ENCODE measurements around the gene SLCO3A1. TPM values are rescaled to one million over a fixed set of nuclear protein-coding genes. Genes with fewer than 3 reads are reported as not detected.

Gene SLCO3A1
- total RNA-seq, 2 experiments from 2014 or later, result 29.5 to 30.4 TPM

GRCh38 chr15:92001307-92001706 is 147.8 kb downstream of the SLCO3A1 start:
- H3K4me1 ChIP-seq (ENCODE audit: insufficient read depth, low read length), result peaks cover 17% of the 10 kb centered on the region
- Mint-ChIP-seq H3K4me3 (no peak overlapping the region), H3K36me3 (ENCODE audit: low read depth) (no peaks in the 10 kb centered on the region), H3K27ac (no peak overlapping the region), H3K9me3 (no peaks in the 10 kb centered on the region), H3K4me1 (ENCODE audit: low read depth) (peaks cover 43% of the 10 kb centered on the region), H3K27me3 (no peaks in the 10 kb centered on the region)
- DNase-seq, result no peak
- H3K27me3 ChIP-seq (ENCODE audit: control insufficient read depth in 1 of 2, insufficient read depth in 2 of 2, low read length in 2 of 2), result no peaks in the 10 kb centered on the region
- no peak overlapping the region for H3K27ac ChIP-seq (ENCODE audit: low read depth in 1 of 2, low read length in 2 of 2)
- POLR2A ChIA-PET, result no interaction called here
- intact Hi-C loops (cut with DNase I, micrococcal nuclease), result no loop called here
- TF ChIP-seq, protein P1, sequence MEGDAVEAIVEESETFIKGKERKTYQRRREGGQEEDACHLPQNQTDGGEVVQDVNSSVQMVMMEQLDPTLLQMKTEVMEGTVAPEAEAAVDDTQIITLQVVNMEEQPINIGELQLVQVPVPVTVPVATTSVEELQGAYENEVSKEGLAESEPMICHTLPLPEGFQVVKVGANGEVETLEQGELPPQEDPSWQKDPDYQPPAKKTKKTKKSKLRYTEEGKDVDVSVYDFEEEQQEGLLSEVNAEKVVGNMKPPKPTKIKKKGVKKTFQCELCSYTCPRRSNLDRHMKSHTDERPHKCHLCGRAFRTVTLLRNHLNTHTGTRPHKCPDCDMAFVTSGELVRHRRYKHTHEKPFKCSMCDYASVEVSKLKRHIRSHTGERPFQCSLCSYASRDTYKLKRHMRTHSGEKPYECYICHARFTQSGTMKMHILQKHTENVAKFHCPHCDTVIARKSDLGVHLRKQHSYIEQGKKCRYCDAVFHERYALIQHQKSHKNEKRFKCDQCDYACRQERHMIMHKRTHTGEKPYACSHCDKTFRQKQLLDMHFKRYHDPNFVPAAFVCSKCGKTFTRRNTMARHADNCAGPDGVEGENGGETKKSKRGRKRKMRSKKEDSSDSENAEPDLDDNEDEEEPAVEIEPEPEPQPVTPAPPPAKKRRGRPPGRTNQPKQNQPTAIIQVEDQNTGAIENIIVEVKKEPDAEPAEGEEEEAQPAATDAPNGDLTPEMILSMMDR (IDR thresholded peaks at IDR 0.05), result no peak
- no peaks in the 10 kb centered on the region for H3K36me3 ChIP-seq (ENCODE audit: insufficient read depth, low read length)
- no peak overlapping the region for H3K4me3 ChIP-seq (ENCODE audit: low read length)
- no peak for ATAC-seq (ENCODE audit: poor library complexity)
- CTCF ChIA-PET, result no interaction called here
- no peaks in the 10 kb centered on the region for H3K9me3 ChIP-seq (ENCODE audit: control insufficient read depth in 1 of 2, insufficient read depth in 1 of 2, low read length in 2 of 2)

GRCh38 chr15:92002666-92003065 is 149.2 kb downstream of the SLCO3A1 start:
- CTCF ChIA-PET, result no interaction called here
- H3K4me3 ChIP-seq (ENCODE audit: low read length), result no peak overlapping the region
- Mint-ChIP-seq H3K9me3 (no peaks in the 10 kb centered on the region), H3K27ac (no peak overlapping the region), H3K27me3 (no peaks in the 10 kb centered on the region), H3K4me1 (ENCODE audit: low read depth) (peaks cover 55% of the 10 kb centered on the region), H3K36me3 (ENCODE audit: low read depth) (no peaks in the 10 kb centered on the region), H3K4me3 (no peak overlapping the region)
- H3K36me3 ChIP-seq (ENCODE audit: insufficient read depth, low read length), result no peaks in the 10 kb centered on the region
- H3K9me3 ChIP-seq (ENCODE audit: control insufficient read depth in 1 of 2, insufficient read depth in 1 of 2, low read length in 2 of 2), result no peaks in the 10 kb centered on the region
- DNase-seq, result no peak
- no peaks in the 10 kb centered on the region for H3K27me3 ChIP-seq (ENCODE audit: control insufficient read depth in 1 of 2, insufficient read depth in 2 of 2, low read length in 2 of 2)
- H3K4me1 ChIP-seq (ENCODE audit: insufficient read depth, low read length), result peaks cover 17% of the 10 kb centered on the region
- intact Hi-C loops (cut with DNase I, micrococcal nuclease), result no loop called here
- POLR2A ChIA-PET, result no interaction called here
- ATAC-seq (ENCODE audit: poor library complexity), result no peak
- H3K27ac ChIP-seq (ENCODE audit: low read depth in 1 of 2, low read length in 2 of 2), result no peak overlapping the region
- TF ChIP-seq, protein P1 (IDR thresholded peaks at IDR 0.05), result no peak

GRCh38 chr15:92003515-92004067 is 150.1 kb downstream of the SLCO3A1 start:
- DNase-seq (no peak), ATAC-seq (ENCODE audit: poor library complexity) (no peak)
- TF ChIP-seq, protein P1 (IDR thresholded peaks at IDR 0.05), result no peak
- no peak overlapping the region for H3K4me3 Mint-ChIP-seq
- H3K27me3 Mint-ChIP-seq, result no peaks in the 10 kb centered on the region
- Histone ChIP-seq H3K27ac (ENCODE audit: low read depth in 1 of 2, low read length in 2 of 2) (no peak overlapping the region), H3K4me1 (ENCODE audit: insufficient read depth, low read length) (peaks cover 22% of the 10 kb centered on the region), H3K4me3 (ENCODE audit: low read length) (no peak overlapping the region), H3K9me3 (ENCODE audit: control insufficient read depth in 1 of 2, insufficient read depth in 1 of 2, low read length in 2 of 2) (no peaks in the 10 kb centered on the region), H3K27me3 (ENCODE audit: control insufficient read depth in 1 of 2, insufficient read depth in 2 of 2, low read length in 2 of 2) (no peaks in the 10 kb centered on the region), H3K36me3 (ENCODE audit: insufficient read depth, low read length) (no peaks in the 10 kb centered on the region)
- no peak overlapping the region for H3K27ac Mint-ChIP-seq
- peaks cover 63% of the 10 kb centered on the region for H3K4me1 Mint-ChIP-seq (ENCODE audit: low read depth)
- intact Hi-C loops (cut with DNase I, micrococcal nuclease), result no loop called here
- H3K9me3 Mint-ChIP-seq, result no peaks in the 10 kb centered on the region
- POLR2A ChIA-PET, result interaction anchor here (0.9 kb wide), 1 partner anchor 19 kb away, joined by 3 read pairs; no protein-coding TSS in a partner anchor
- H3K36me3 Mint-ChIP-seq (ENCODE audit: low read depth), result no peaks in the 10 kb centered on the region
- CTCF ChIA-PET, result interaction anchor here (1.6 kb wide), 1 partner anchor 150 kb away, joined by 4 read pairs; the partner anchor contains the start of gene SLCO3A1

All from CD4-positive, alpha-beta T cell (primary cell).